Activated naive CD4-positive, alpha-beta T cell treated with anti-CD3 and anti-CD28 coated beads for 36 hours (primary cell): Measurements from ENCODE around the gene CORO1C. TPM values are rescaled to one million over a fixed set of nuclear protein-coding genes. Genes with fewer than 3 reads are reported as not detected.
"Not testable (repeated sequence)": the region's sequence is repeated elsewhere in the genome, so short reads cannot be mapped to it uniquely, and the experiment has no call there.

Experiments used
- CTCF ChIA-PET: fragments of 350-600 bp; sonication (Branson Sonifier 250); formaldehyde crosslinking; loops from one replicate; lab custom pipeline; 2021; ENCODE audit warnings: antibody characterized with exemption; lab: Charles Lee
- DNase-seq: peaks from one replicate; pipeline ENCODE4 v3.0.0-alpha.2; 2020
- H3K27ac Mint-ChIP-seq: one replicate; pipeline ENCODE4 v1.8.0; 2021; ENCODE audit warnings: mild to moderate bottlenecking, mixed read lengths
- H3K27me3 Mint-ChIP-seq: one replicate; pipeline ENCODE4 v1.8.0; 2021; ENCODE audit warnings: low read depth, mixed read lengths
- H3K36me3 Mint-ChIP-seq: one replicate; pipeline ENCODE4 v1.8.0; 2021; ENCODE audit warnings: low read depth, mixed read lengths
- H3K4me1 Mint-ChIP-seq: one replicate; pipeline ENCODE4 v1.8.0; 2021; ENCODE audit warnings: low read depth, mixed read lengths
- H3K4me3 Mint-ChIP-seq: one replicate; pipeline ENCODE4 v1.8.0; 2021; ENCODE audit warnings: mild to moderate bottlenecking, moderate library complexity, mixed read lengths
- H3K9me3 Mint-ChIP-seq: one replicate; pipeline ENCODE4 v1.8.0; 2021; ENCODE audit warnings: mixed read lengths
- intact Hi-C: fragments of 100-400 bp; cut with micrococcal nuclease; formaldehyde crosslinking; loops from one replicate; pipeline ENCODE4 v1.15.1; 2023
- total RNA-seq, 2 experiments: library from RNA; stranded (reverse); gene quantifications; one replicate each; pipeline ENCODE4 v1.2.3, GENCODE V29; 2021

Gene CORO1C
- total RNA-seq, 2 experiments from 2014 or later: 36.4 to 43.7 TPM

- CTCF ChIA-PET: interaction anchor here (0.5 to 8.9 kb wide), 5 partner anchors 22 to 164 kb away, joined by 3 to 77 read pairs (median 3); partner anchors contain the start of gene SART3
- Mint-ChIP-seq H3K27ac (no peak overlapping the region), H3K4me1 (peaks cover 26% of the 10 kb centered on the region), H3K4me3 (no peak overlapping the region), H3K36me3 (no peaks in the 10 kb centered on the region), H3K27me3 (no peaks in the 10 kb centered on the region), H3K9me3 (no peaks in the 10 kb centered on the region)
- DNase-seq: no peak
- intact Hi-C loops: loop anchor here (10.0 kb wide), 1 partner anchor 1356 kb away; the partner anchor contains the start of genes ANKRD13A and GIT2
Measured at GRCh38 chr12:108638997-108639822, 92.1 kb downstream of the CORO1C start.

- Mint-ChIP-seq H3K4me1 (peaks cover 32% of the 10 kb centered on the region), H3K4me3 (no peak overlapping the region), H3K27ac (no peak overlapping the region), H3K9me3 (no peaks in the 10 kb centered on the region), H3K36me3 (peaks cover under 1% of the 10 kb centered on the region), H3K27me3 (no peaks in the 10 kb centered on the region)
- intact Hi-C loops: loop anchor here (10.0 kb wide), 1 partner anchor 1357 kb away; the partner anchor contains the start of genes ANKRD13A and GIT2
- CTCF ChIA-PET: interaction anchor here (1.8 to 8.9 kb wide), 3 partner anchors 15 to 26 kb away, joined by 6 to 77 read pairs (median 12); no protein-coding TSS in a partner anchor
- DNase-seq: no peak
Measured at GRCh38 chr12:108638141-108638827, 93.0 kb downstream of the CORO1C start.

- H3K36me3 Mint-ChIP-seq: peaks cover 5% of the 10 kb centered on the region
- no peaks in the 10 kb centered on the region for H3K27me3 Mint-ChIP-seq
- no peaks in the 10 kb centered on the region for H3K9me3 Mint-ChIP-seq
- intact Hi-C loops: loop anchor here (10.0 kb wide), 1 partner anchor 1357 kb away; the partner anchor contains the start of genes ANKRD13A and GIT2
- peaks cover 34% of the 10 kb centered on the region for H3K4me1 Mint-ChIP-seq
- H3K27ac Mint-ChIP-seq: no peak overlapping the region
- H3K4me3 Mint-ChIP-seq: no peak overlapping the region
- CTCF ChIA-PET: interaction anchor here (0.7 to 8.9 kb wide), 10 partner anchors 9 to 1208 kb away, joined by 3 to 77 read pairs (median 4); no protein-coding TSS in a partner anchor
- no peak for DNase-seq
Measured at GRCh38 chr12:108637222-108637971, 93.9 kb downstream of the CORO1C start.

GRCh38 chr12:108635997-108636808, 95.1 kb downstream of the CORO1C start:
- Mint-ChIP-seq H3K4me1 (peaks cover 43% of the 10 kb centered on the region), H3K36me3 (peaks cover 11% of the 10 kb centered on the region), H3K27ac (no peak overlapping the region), H3K9me3 (no peaks in the 10 kb centered on the region), H3K27me3 (no peaks in the 10 kb centered on the region), H3K4me3 (no peak overlapping the region)
- intact Hi-C loops: loop anchor here (10.0 kb wide), 1 partner anchor 1359 kb away; the partner anchor contains the start of genes ANKRD13A and GIT2
- CTCF ChIA-PET: interaction anchor here (0.6 to 8.9 kb wide), 12 partner anchors 10 to 550 kb away, joined by 3 to 77 read pairs (median 4); no protein-coding TSS in a partner anchor
- no peak for DNase-seq

- DNase-seq: peak; percentile 66
- Mint-ChIP-seq H3K4me1 (peaks cover 47% of the 10 kb centered on the region), H3K9me3 (peaks cover 4% of the 10 kb centered on the region), H3K27ac (peak overlapping the region; percentile 100), H3K36me3 (peaks cover 18% of the 10 kb centered on the region), H3K4me3 (peak overlapping the region; percentile 98), H3K27me3 (no peaks in the 10 kb centered on the region)
- CTCF ChIA-PET: interaction anchor here (0.6 to 8.9 kb wide), 9 partner anchors 10 to 523 kb away, joined by 3 to 77 read pairs (median 4); no protein-coding TSS in a partner anchor
- intact Hi-C loops: loop anchor here (10.0 kb wide), 1 partner anchor 1359 kb away; the partner anchor contains the start of genes ANKRD13A and GIT2
Measured at GRCh38 chr12:108635201-108635996, 95.9 kb downstream of the CORO1C start.

GRCh38 chr12:108634341-108634751, 97.0 kb downstream of the CORO1C start:
- Mint-ChIP-seq H3K4me3 (peak overlapping the region; percentile 98), H3K4me1 (peaks cover 53% of the 10 kb centered on the region), H3K27me3 (no peaks in the 10 kb centered on the region), H3K9me3 (peaks cover 4% of the 10 kb centered on the region), H3K27ac (peak overlapping the region; percentile 100), H3K36me3 (peaks cover 20% of the 10 kb centered on the region)
- intact Hi-C loops: loop anchor here (1.0 to 10.0 kb wide), 6 partner anchors 30 to 1948 kb away; partner anchors contain the start of genes ANKRD13A, CORO1C, GIT2 and PPTC7
- CTCF ChIA-PET: interaction anchor here (0.8 to 8.9 kb wide), 10 partner anchors 11 to 169 kb away, joined by 3 to 77 read pairs (median 8); no protein-coding TSS in a partner anchor
- DNase-seq: peak; percentile 80

- Mint-ChIP-seq H3K4me3 (peak within 1 kb of the TSS; percentile 98), H3K27me3 (no peaks in the 10 kb centered on the region), H3K9me3 (peaks cover 4% of the 10 kb centered on the region), H3K4me1 (peaks cover 53% of the 10 kb centered on the region), H3K27ac (peak within 1 kb of the TSS; percentile 100), H3K36me3 (peaks cover 22% of the 10 kb centered on the region)
- peak; percentile 91 for DNase-seq
- intact Hi-C loops: loop anchor here (1.0 to 10.0 kb wide), 11 partner anchors 16 to 1949 kb away; partner anchors contain the start of genes ALKBH2, ANKRD13A, CORO1C and FICD
- CTCF ChIA-PET: interaction anchor here (0.9 to 8.9 kb wide), 11 partner anchors 12 to 170 kb away, joined by 3 to 77 read pairs (median 6); no protein-coding TSS in a partner anchor
Measured at GRCh38 chr12:108633534-108634248, 97.6 kb downstream of the CORO1C start, which contains the start of gene SELPLG. SELPLG (minus strand) TSS chr12:108633894; CDS start chr12:108624307, 9,587 bp downstream.

GRCh38 chr12:108633081-108633533, 98.2 kb downstream of the CORO1C start:
- Mint-ChIP-seq H3K36me3 (peaks cover 25% of the 10 kb centered on the region), H3K27ac (peak overlapping the region; percentile 100), H3K4me1 (peaks cover 57% of the 10 kb centered on the region), H3K4me3 (peak overlapping the region; percentile 98), H3K27me3 (no peaks in the 10 kb centered on the region), H3K9me3 (peaks cover 4% of the 10 kb centered on the region)
- CTCF ChIA-PET: interaction anchor here (0.6 to 8.9 kb wide), 12 partner anchors 13 to 193 kb away, joined by 3 to 77 read pairs (median 4); no protein-coding TSS in a partner anchor
- no peak for DNase-seq
- intact Hi-C loops: loop anchor here (1.0 to 10.0 kb wide), 8 partner anchors 16 to 1949 kb away; partner anchors contain the start of genes ALKBH2, ANKRD13A, FICD and GIT2

- H3K9me3 Mint-ChIP-seq, DNase-seq, H3K27me3 Mint-ChIP-seq: not testable (repeated sequence)
- intact Hi-C loops: loop anchor here (5.0 to 10.0 kb wide), 3 partner anchors 226 to 1951 kb away; partner anchors contain the start of genes ANKRD13A, GIT2, PPTC7 and SSH1
- peaks cover 67% of the 10 kb centered on the region for H3K4me1 Mint-ChIP-seq
- CTCF ChIA-PET: interaction anchor here (0.7 to 8.9 kb wide), 5 partner anchors 14 to 63 kb away, joined by 3 to 77 read pairs (median 5); no protein-coding TSS in a partner anchor
- peaks cover 31% of the 10 kb centered on the region for H3K36me3 Mint-ChIP-seq
- peak overlapping the region; percentile 100 for H3K27ac Mint-ChIP-seq
- H3K4me3 Mint-ChIP-seq: peak overlapping the region; percentile 98
Measured at GRCh38 chr12:108631261-108631660, 100.1 kb downstream of the CORO1C start.
